Mesothelial cell of epicardium (in vitro differentiated cells): ENCODE measurements around the gene RPS6KA3. TPM values are rescaled to one million over a fixed set of nuclear protein-coding genes. Genes with fewer than 3 reads are reported as not detected.

Experiments
- DNase-seq, 2 experiments: peaks; one replicate each; pipeline ENCODE4 v3.0.0; 2021; ENCODE audit warnings: low spot score in 2 of 2; ENCODE audit not compliant: unreplicated experiment in 2 of 2
- H3K27ac Mint-ChIP-seq: 2 replicates; pipeline ENCODE4 v1.8.0; 2021; ENCODE audit warnings: mixed read lengths
- H3K27me3 Mint-ChIP-seq: 2 replicates; pipeline ENCODE4 v1.8.0; 2021; ENCODE audit warnings: low read depth, mixed read lengths
- H3K36me3 Mint-ChIP-seq: 2 replicates; pipeline ENCODE4 v1.8.0; 2021; ENCODE audit warnings: mixed read lengths
- H3K4me1 Mint-ChIP-seq: 2 replicates; pipeline ENCODE4 v1.8.0; 2021; ENCODE audit warnings: mixed read lengths
- H3K4me3 Mint-ChIP-seq: 2 replicates; pipeline ENCODE4 v1.8.0; 2021; ENCODE audit warnings: mild to moderate bottlenecking, moderate library complexity, mixed read lengths
- H3K9me3 Mint-ChIP-seq: 2 replicates; pipeline ENCODE4 v1.8.0; 2021; ENCODE audit warnings: mixed read lengths
- total RNA-seq: library from RNA; stranded (reverse); gene quantifications from 3 replicates; pipeline ENCODE4 v1.2.1, GENCODE V29; 2021
- TF ChIP-seq, protein P1 (sequence below): fragments of 200-600 bp; sonication (generic); IDR thresholded peaks from one replicate; pipeline ENCODE4 v1.5.0; 2021; ENCODE audit warnings: antibody characterized with exemption; ENCODE audit not compliant: unreplicated experiment

The RPS6KA3 gene
- total RNA-seq, 1 donor from 2014 or later: 42.3 TPM

DNA sequence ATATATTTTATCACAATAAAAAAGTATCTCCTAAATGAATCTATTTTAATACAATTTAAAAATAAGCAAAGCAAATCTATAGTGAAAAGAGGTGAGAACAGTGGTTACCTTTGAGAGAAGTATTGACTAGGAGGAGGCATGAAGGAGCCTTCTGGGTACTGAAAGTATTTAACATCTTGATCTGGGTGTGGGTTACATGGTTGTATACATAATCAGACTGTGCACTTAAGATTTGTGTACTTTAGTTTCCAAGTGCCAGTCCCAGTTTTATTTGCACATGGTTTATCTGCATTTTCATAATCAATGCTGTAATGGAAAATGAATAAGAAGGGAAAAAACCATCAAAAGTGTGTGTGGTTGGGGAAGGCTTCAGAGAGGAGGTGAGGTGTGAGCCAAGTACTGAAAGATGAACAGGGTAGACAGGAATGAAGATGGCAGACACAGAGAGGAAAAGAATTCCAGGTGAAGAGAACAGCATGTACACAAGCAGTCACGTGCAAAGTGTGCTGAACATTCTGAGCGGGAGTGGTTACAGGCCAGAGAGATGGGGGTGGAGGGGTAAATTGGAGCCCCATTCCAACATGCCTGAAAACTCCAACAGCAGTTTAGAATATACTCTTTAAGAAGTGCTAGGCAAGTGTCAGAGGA is 164.7 kb downstream of the RPS6KA3 start:
- no peak for DNase-seq
- Mint-ChIP-seq H3K27ac (no peak overlapping the region), H3K36me3 (no peaks in the 10 kb centered on the region), H3K4me1 (no peaks in the 10 kb centered on the region), H3K4me3 (no peak overlapping the region), H3K9me3 (peaks cover 21% of the 10 kb centered on the region), H3K27me3 (no peaks in the 10 kb centered on the region)
- TF ChIP-seq, protein P1, sequence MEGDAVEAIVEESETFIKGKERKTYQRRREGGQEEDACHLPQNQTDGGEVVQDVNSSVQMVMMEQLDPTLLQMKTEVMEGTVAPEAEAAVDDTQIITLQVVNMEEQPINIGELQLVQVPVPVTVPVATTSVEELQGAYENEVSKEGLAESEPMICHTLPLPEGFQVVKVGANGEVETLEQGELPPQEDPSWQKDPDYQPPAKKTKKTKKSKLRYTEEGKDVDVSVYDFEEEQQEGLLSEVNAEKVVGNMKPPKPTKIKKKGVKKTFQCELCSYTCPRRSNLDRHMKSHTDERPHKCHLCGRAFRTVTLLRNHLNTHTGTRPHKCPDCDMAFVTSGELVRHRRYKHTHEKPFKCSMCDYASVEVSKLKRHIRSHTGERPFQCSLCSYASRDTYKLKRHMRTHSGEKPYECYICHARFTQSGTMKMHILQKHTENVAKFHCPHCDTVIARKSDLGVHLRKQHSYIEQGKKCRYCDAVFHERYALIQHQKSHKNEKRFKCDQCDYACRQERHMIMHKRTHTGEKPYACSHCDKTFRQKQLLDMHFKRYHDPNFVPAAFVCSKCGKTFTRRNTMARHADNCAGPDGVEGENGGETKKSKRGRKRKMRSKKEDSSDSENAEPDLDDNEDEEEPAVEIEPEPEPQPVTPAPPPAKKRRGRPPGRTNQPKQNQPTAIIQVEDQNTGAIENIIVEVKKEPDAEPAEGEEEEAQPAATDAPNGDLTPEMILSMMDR: no peak

Other genes starting within 250 kb of the RPS6KA3 start
- gene MAP7D2, start 150.0 kb downstream of the RPS6KA3 start, total RNA-seq: 0.93 to 1.4 TPM (median 1.3 TPM) in 3 replicates
- gene EIF1AX, start 125.1 kb downstream of the RPS6KA3 start, total RNA-seq: 69.6 to 75.0 TPM (median 70.9 TPM) in 3 replicates